SU-DHL-6 (cell line): Measurements from ENCODE around the gene ABHD17A.

Experiments
- CTCF ChIP-seq: fragments of 200-600 bp; sonication (generic); IDR thresholded peaks from one replicate; pipeline ENCODE4 v1.5.1; 2017; ENCODE audit warnings: antibody characterized with exemption, mild to moderate bottlenecking, low read length, moderate library complexity; ENCODE audit not compliant: insufficient read depth, poor library complexity, severe bottlenecking
- EZH2phosphoT487 ChIP-seq: fragments of 200-600 bp; sonication (generic), shearing (Covaris generic); conservative IDR thresholded peaks from 2 replicates; pipeline ENCODE4 v1.6.1; 2018; ENCODE audit warnings: mild to moderate bottlenecking, antibody characterized with exemption, low read length, moderate library complexity, mixed read lengths

GRCh38 chr19:1932395-1932794, 47.1 kb upstream of the ABHD17A start:
- no peak for TF ChIP-seq CTCF
- TF ChIP-seq EZH2phosphoT487 = no peak
